ENCODE measurements around the gene ZRANB2.

GRCh38 chr1:71049951-71050598 is 30.8 kb downstream of the ZRANB2 start:
- TF ChIP-seq, protein P1, sequence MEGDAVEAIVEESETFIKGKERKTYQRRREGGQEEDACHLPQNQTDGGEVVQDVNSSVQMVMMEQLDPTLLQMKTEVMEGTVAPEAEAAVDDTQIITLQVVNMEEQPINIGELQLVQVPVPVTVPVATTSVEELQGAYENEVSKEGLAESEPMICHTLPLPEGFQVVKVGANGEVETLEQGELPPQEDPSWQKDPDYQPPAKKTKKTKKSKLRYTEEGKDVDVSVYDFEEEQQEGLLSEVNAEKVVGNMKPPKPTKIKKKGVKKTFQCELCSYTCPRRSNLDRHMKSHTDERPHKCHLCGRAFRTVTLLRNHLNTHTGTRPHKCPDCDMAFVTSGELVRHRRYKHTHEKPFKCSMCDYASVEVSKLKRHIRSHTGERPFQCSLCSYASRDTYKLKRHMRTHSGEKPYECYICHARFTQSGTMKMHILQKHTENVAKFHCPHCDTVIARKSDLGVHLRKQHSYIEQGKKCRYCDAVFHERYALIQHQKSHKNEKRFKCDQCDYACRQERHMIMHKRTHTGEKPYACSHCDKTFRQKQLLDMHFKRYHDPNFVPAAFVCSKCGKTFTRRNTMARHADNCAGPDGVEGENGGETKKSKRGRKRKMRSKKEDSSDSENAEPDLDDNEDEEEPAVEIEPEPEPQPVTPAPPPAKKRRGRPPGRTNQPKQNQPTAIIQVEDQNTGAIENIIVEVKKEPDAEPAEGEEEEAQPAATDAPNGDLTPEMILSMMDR (IDR thresholded peaks at IDR 0.05; ENCODE audit: low read depth, low read length, missing input control) = peak; percentile 80
- TF ChIP-seq EGR1 (IDR thresholded peaks at IDR 0.05; ENCODE audit: low read depth in 2 of 2) (no peak), MAX (IDR thresholded peaks at IDR 0.05) (no peak), TAF1 (conservative IDR thresholded peaks at IDR 0.05) (no peak), FOXA1 (IDR thresholded peaks at IDR 0.05) (no peak), JUND (IDR thresholded peaks at IDR 0.05) (no peak), YY1 (IDR thresholded peaks at IDR 0.05) (no peak), NR2F2 (IDR thresholded peaks at IDR 0.05) (no peak), FOXA2 (IDR thresholded peaks at IDR 0.05) (no peak)
- TF ChIP-seq, protein P2, sequence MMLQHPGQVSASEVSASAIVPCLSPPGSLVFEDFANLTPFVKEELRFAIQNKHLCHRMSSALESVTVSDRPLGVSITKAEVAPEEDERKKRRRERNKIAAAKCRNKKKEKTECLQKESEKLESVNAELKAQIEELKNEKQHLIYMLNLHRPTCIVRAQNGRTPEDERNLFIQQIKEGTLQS (IDR thresholded peaks at IDR 0.05) = no peak
- TF ChIP-seq, protein P3, sequence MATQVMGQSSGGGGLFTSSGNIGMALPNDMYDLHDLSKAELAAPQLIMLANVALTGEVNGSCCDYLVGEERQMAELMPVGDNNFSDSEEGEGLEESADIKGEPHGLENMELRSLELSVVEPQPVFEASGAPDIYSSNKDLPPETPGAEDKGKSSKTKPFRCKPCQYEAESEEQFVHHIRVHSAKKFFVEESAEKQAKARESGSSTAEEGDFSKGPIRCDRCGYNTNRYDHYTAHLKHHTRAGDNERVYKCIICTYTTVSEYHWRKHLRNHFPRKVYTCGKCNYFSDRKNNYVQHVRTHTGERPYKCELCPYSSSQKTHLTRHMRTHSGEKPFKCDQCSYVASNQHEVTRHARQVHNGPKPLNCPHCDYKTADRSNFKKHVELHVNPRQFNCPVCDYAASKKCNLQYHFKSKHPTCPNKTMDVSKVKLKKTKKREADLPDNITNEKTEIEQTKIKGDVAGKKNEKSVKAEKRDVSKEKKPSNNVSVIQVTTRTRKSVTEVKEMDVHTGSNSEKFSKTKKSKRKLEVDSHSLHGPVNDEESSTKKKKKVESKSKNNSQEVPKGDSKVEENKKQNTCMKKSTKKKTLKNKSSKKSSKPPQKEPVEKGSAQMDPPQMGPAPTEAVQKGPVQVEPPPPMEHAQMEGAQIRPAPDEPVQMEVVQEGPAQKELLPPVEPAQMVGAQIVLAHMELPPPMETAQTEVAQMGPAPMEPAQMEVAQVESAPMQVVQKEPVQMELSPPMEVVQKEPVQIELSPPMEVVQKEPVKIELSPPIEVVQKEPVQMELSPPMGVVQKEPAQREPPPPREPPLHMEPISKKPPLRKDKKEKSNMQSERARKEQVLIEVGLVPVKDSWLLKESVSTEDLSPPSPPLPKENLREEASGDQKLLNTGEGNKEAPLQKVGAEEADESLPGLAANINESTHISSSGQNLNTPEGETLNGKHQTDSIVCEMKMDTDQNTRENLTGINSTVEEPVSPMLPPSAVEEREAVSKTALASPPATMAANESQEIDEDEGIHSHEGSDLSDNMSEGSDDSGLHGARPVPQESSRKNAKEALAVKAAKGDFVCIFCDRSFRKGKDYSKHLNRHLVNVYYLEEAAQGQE (IDR thresholded peaks at IDR 0.05) = no peak
- TF ChIP-seq, protein P4, sequence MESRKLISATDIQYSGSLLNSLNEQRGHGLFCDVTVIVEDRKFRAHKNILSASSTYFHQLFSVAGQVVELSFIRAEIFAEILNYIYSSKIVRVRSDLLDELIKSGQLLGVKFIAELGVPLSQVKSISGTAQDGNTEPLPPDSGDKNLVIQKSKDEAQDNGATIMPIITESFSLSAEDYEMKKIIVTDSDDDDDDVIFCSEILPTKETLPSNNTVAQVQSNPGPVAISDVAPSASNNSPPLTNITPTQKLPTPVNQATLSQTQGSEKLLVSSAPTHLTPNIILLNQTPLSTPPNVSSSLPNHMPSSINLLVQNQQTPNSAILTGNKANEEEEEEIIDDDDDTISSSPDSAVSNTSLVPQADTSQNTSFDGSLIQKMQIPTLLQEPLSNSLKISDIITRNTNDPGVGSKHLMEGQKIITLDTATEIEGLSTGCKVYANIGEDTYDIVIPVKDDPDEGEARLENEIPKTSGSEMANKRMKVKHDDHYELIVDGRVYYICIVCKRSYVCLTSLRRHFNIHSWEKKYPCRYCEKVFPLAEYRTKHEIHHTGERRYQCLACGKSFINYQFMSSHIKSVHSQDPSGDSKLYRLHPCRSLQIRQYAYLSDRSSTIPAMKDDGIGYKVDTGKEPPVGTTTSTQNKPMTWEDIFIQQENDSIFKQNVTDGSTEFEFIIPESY (IDR thresholded peaks at IDR 0.05) = no peak

Measured in liver (tissue), 3 donors.